Activated CD4-positive, alpha-beta T cell treated with anti-CD3 and anti-CD28 coated beads, Interleukin-2, amount 10 ng/mL, durations not matched to agents 24 days and 14 days (primary cell): Measurements from ENCODE around the gene ZCCHC14. TPM values are rescaled to one million over a fixed set of nuclear protein-coding genes. Genes with fewer than 3 reads are reported as not detected.
A peak's percentile ranks its signal among the peaks of the same experiment; 100 is the strongest.
"Not testable (repeated sequence)": the region's sequence is repeated elsewhere in the genome, so short reads cannot be mapped to it uniquely, and the experiment has no call there.

Experiments
- DNase-seq: peaks from one replicate; pipeline ENCODE4 v3.0.0; 2022
- H3K27ac Mint-ChIP-seq: one replicate; pipeline ENCODE4 v1.8.0; 2022; ENCODE audit warnings: mild to moderate bottlenecking, mixed read lengths
- H3K27me3 Mint-ChIP-seq: one replicate; pipeline ENCODE4 v1.8.0; 2022; ENCODE audit warnings: mixed read lengths
- H3K36me3 Mint-ChIP-seq: one replicate; pipeline ENCODE4 v1.8.0; 2022; ENCODE audit warnings: low read depth, mild to moderate bottlenecking, mixed read lengths
- H3K4me1 Mint-ChIP-seq: one replicate; pipeline ENCODE4 v1.8.0; 2021; ENCODE audit warnings: mixed read lengths
- H3K4me3 Mint-ChIP-seq: one replicate; pipeline ENCODE4 v1.8.0; 2022; ENCODE audit warnings: mild to moderate bottlenecking, moderate library complexity, mixed read lengths
- H3K9me3 Mint-ChIP-seq: one replicate; pipeline ENCODE4 v1.8.0; 2021; ENCODE audit warnings: mixed read lengths
- intact Hi-C: fragments of 100-400 bp; cut with micrococcal nuclease; formaldehyde crosslinking; loops from one replicate; pipeline ENCODE4 v1.15.1; 2023
- total RNA-seq: library from RNA; stranded (reverse); gene quantifications from 2 replicates; pipeline ENCODE4 v1.2.3, GENCODE V29; 2022

Gene ZCCHC14
- total RNA-seq, 1 donor from 2014 or later = 12.0 TPM

GRCh38 chr16:87366288-87366687 is 126.5 kb downstream of the ZCCHC14 start:
- no peak for DNase-seq
- intact Hi-C loops = no loop called here
- Mint-ChIP-seq H3K27ac (peak overlapping the region; percentile 50), H3K36me3 (peaks cover 20% of the 10 kb centered on the region), H3K27me3 (no peaks in the 10 kb centered on the region), H3K4me1 (peaks cover 32% of the 10 kb centered on the region), H3K9me3 (no peaks in the 10 kb centered on the region), H3K4me3 (no peak overlapping the region)

- no peaks in the 10 kb centered on the region for H3K9me3 Mint-ChIP-seq
- H3K4me1 Mint-ChIP-seq = peaks cover 34% of the 10 kb centered on the region
- no peak overlapping the region for H3K4me3 Mint-ChIP-seq
- H3K36me3 Mint-ChIP-seq = peaks cover 25% of the 10 kb centered on the region
- no peak for DNase-seq
- intact Hi-C loops = no loop called here
- no peaks in the 10 kb centered on the region for H3K27me3 Mint-ChIP-seq
- no peak overlapping the region for H3K27ac Mint-ChIP-seq
Observed at GRCh38 chr16:87365021-87365713, 127.7 kb downstream of the ZCCHC14 start.

- Mint-ChIP-seq H3K4me1 (peaks cover 31% of the 10 kb centered on the region), H3K36me3 (peaks cover 33% of the 10 kb centered on the region), H3K27ac (peak overlapping the region; percentile 16), H3K9me3 (no peaks in the 10 kb centered on the region), H3K27me3 (no peaks in the 10 kb centered on the region), H3K4me3 (peak overlapping the region; percentile 54)
- no peak for DNase-seq
- intact Hi-C loops = no loop called here
Observed at GRCh38 chr16:87363771-87364455, 128.9 kb downstream of the ZCCHC14 start.

DNA sequence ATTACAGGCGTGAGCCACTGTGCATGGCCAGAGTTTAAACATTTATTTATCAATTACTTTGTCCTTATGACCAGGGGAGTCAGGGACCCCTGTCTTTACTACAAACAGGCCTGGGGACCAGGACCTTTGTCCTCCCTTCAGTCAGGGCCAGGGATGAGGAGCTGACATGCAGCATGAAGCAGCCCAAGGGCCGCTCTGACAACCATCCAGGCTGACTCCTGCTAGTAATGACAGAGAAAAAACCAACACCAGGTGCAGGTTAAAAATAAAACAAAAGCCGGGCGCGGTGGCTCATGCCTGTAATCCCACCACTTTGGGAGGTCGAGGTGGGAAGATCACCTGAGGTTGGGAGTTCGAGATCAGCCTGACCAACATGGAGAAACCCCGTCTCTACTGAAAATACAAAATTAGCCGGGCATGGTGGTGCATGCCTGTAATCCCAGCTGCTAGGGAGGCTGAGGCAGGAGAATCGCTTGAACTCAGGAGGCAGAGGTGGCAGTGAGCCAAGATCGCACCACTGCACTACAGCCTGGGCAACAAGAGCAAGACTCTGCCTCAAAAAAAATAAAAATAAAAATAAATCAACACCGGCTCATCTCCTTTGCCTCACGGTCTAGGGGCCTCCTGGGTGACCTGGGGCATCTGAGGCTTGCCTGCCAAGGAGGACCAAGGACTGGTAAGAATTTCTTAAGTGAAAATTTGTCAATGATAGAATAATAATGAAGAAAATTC is 129.8 kb downstream of the ZCCHC14 start:
- H3K9me3 Mint-ChIP-seq, intact Hi-C loops, H3K27ac Mint-ChIP-seq, H3K27me3 Mint-ChIP-seq, DNase-seq, H3K4me3 Mint-ChIP-seq: not testable (repeated sequence)
- Mint-ChIP-seq H3K36me3 (peaks cover 36% of the 10 kb centered on the region), H3K4me1 (peaks cover 25% of the 10 kb centered on the region)

DNA sequence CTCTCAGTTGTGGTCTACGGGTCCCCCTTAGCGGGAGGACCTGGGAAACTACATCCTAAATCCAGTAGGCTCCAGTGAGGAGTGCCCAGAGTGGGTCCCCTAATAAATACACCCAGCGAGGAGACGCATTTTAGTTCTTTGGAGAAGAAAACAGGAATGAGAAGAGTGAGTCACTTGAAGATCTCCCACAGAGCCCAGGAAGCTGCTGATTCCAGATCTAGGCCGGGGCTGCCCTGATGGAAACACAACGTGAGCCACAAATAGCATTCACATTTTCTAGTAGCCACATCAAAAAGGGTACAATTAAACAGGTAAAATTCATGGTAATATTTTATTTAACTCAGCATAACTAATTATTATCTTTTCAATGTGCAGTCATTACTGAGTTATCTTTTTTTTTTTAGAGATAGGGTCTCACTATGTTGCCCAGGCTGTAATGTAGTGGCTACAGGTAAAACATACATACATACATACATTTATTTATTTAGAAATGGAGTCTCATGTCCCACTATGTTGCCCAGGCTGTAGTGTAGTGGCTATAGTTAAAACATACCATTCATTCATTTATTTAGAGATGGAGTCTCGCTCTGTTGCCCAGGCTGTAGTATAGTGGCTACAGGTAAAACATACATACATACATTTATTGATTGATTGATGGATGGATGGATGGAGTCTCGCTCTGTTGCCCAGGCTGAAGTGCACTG is 130.8 kb downstream of the ZCCHC14 start:
- no peaks in the 10 kb centered on the region for H3K27me3 Mint-ChIP-seq
- H3K9me3 Mint-ChIP-seq = no peaks in the 10 kb centered on the region
- H3K27ac Mint-ChIP-seq = no peak overlapping the region
- intact Hi-C loops = no loop called here
- H3K36me3 Mint-ChIP-seq = peaks cover 37% of the 10 kb centered on the region
- no peak for DNase-seq
- peaks cover 19% of the 10 kb centered on the region for H3K4me1 Mint-ChIP-seq
- no peak overlapping the region for H3K4me3 Mint-ChIP-seq

GRCh38 chr16:87360862-87361610 is 131.8 kb downstream of the ZCCHC14 start:
- H3K4me1 Mint-ChIP-seq = peaks cover 19% of the 10 kb centered on the region
- H3K27ac Mint-ChIP-seq = no peak overlapping the region
- H3K4me3 Mint-ChIP-seq = no peak overlapping the region
- H3K9me3 Mint-ChIP-seq = no peaks in the 10 kb centered on the region
- intact Hi-C loops = no loop called here
- DNase-seq = no peak
- no peaks in the 10 kb centered on the region for H3K27me3 Mint-ChIP-seq
- H3K36me3 Mint-ChIP-seq = peaks cover 35% of the 10 kb centered on the region

DNA sequence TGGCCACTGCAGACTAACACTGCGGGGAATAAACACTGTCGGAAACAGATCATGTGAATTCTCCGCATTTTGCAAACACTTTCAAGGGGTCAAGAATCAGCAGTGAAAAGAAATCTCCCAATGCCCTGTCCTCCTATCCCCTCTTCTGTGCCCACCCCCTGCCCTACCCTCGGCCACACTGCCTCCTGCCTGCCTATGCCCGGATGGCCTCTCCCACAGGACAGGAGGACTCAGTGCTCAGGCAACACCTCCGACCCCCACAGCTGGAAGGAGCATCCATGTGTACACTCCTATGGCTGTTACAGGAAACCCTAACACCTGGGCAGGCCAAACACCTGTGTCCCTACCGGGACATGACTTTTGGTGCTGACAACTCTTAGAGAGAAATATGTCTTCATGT is 133.7 kb downstream of the ZCCHC14 start:
- DNase-seq = no peak
- H3K4me3 Mint-ChIP-seq = no peak overlapping the region
- H3K9me3 Mint-ChIP-seq = no peaks in the 10 kb centered on the region
- no peak overlapping the region for H3K27ac Mint-ChIP-seq
- peaks cover 30% of the 10 kb centered on the region for H3K36me3 Mint-ChIP-seq
- peaks cover 8% of the 10 kb centered on the region for H3K4me1 Mint-ChIP-seq
- intact Hi-C loops = no loop called here
- no peaks in the 10 kb centered on the region for H3K27me3 Mint-ChIP-seq

DNA sequence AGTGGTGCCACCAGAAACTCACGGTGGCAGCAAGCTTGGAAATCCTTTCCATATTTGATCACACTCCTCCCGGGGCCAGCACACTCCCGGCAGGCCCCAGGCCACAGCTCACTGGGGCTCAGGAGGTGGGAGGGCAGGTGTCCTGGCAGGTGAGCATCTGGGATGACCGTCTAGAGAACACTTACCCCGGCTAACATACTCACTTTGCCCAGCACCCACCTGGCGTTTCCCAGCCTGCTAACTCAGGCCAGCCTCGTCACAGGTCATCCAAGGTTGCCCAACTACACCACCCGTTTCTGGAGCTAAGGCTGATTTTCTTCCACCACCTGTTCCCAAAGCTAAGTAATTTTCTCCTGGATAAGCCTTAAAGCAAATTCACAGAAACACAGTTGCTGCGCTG is 134.1 kb downstream of the ZCCHC14 start:
- Mint-ChIP-seq H3K4me3 (no peak overlapping the region), H3K36me3 (peaks cover 30% of the 10 kb centered on the region), H3K4me1 (peaks cover 8% of the 10 kb centered on the region), H3K27me3 (no peaks in the 10 kb centered on the region), H3K27ac (no peak overlapping the region), H3K9me3 (no peaks in the 10 kb centered on the region)
- intact Hi-C loops = no loop called here
- DNase-seq = no peak

DNA sequence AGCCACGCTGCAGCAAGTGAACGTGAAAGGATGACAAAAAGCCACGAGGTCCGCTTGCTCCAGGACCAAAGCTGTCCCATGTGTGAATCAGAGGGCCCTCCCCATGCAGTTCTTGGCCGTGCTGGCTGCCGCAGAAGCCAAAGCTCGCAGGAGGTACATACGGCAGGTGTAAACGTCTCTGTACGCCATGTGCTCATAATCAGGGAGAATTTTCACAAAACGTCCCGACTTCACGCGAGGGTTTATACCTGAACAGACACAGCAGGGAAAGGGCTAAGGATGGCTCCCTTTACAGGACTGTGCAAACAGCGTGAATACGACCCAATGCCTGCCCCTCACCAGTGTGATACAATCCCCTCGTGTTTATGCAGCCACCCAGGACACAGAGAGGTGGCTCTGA is 134.6 kb downstream of the ZCCHC14 start:
- intact Hi-C loops = no loop called here
- H3K27me3 Mint-ChIP-seq = no peaks in the 10 kb centered on the region
- no peaks in the 10 kb centered on the region for H3K9me3 Mint-ChIP-seq
- peaks cover 26% of the 10 kb centered on the region for H3K36me3 Mint-ChIP-seq
- H3K27ac Mint-ChIP-seq = no peak overlapping the region
- H3K4me3 Mint-ChIP-seq = no peak overlapping the region
- H3K4me1 Mint-ChIP-seq = peaks cover 5% of the 10 kb centered on the region
- DNase-seq = no peak

DNA sequence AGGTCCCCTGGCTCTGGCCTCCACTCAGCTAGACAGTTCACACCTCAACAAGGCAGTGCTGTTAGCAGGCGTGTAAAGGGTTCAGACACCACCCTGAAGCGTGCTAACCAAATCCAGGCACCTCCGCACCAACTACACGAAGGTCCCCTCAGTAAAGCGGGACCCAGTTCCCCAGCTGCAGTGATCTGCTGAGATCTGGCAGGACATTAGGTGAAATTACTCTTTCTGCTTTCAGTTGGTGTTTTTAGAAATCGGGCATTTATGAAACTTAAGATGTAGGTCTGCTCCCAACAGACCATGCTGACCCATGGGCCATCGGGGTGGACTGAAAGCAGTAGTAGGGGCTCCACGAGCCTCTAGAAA is 136.4 kb downstream of the ZCCHC14 start:
- peaks cover 5% of the 10 kb centered on the region for H3K4me1 Mint-ChIP-seq
- no peak overlapping the region for H3K4me3 Mint-ChIP-seq
- peak overlapping the region; percentile 20 for H3K27ac Mint-ChIP-seq
- no peak for DNase-seq
- intact Hi-C loops = no loop called here
- H3K27me3 Mint-ChIP-seq = no peaks in the 10 kb centered on the region
- peaks cover 21% of the 10 kb centered on the region for H3K36me3 Mint-ChIP-seq
- H3K9me3 Mint-ChIP-seq = no peaks in the 10 kb centered on the region

Other genes starting within 250 kb of the ZCCHC14 start
- 10.9 and 11.1 TPM in 2 replicates for gene C16orf95, start 175.6 kb downstream of the ZCCHC14 start, total RNA-seq
- 37.1 and 38.9 TPM in 2 replicates for gene FBXO31, start 109.2 kb downstream of the ZCCHC14 start, total RNA-seq
- gene MAP1LC3B, start 100.7 kb downstream of the ZCCHC14 start, total RNA-seq = 37.6 and 38.3 TPM in 2 replicates
- 0.19 TPM in 1 of 2 replicates, not detected in the other for gene JPH3, start 109.5 kb upstream of the ZCCHC14 start, total RNA-seq